RWPE1 (cell line): ENCODE data around the gene DCUN1D2.

ENCODE experiments used
- CTCF ChIA-PET: fragments of 350-600 bp; sonication (Branson Sonifier 250); formaldehyde crosslinking; extraction: SDS; loops from one replicate; lab custom pipeline; 2021; lab: Yijun Ruan, JAX
- POLR2A ChIA-PET: fragments of 400-600 bp; formaldehyde crosslinking; extraction: SDS; loops from one replicate; lab custom pipeline; 2020; ENCODE audit warnings: antibody characterized with exemption; ENCODE audit not compliant: low non-redundant PET; lab: Yijun Ruan, JAX
- DNase-seq: peaks from one replicate; pipeline ENCODE4 v3.0.0; 2012; ENCODE audit warnings: low spot score
- H3K27ac ChIP-seq: fragments of 450-650 bp; 2 replicates; pipeline ENCODE4 v1.5.1; 2017
- TF ChIP-seq, protein P1 (sequence below): fragments of 450-650 bp; conservative IDR thresholded peaks from 2 replicates; pipeline ENCODE4 v1.5.1; 2017; ENCODE audit warnings: low read depth, mild to moderate bottlenecking

The DCUN1D2 gene

DNA sequence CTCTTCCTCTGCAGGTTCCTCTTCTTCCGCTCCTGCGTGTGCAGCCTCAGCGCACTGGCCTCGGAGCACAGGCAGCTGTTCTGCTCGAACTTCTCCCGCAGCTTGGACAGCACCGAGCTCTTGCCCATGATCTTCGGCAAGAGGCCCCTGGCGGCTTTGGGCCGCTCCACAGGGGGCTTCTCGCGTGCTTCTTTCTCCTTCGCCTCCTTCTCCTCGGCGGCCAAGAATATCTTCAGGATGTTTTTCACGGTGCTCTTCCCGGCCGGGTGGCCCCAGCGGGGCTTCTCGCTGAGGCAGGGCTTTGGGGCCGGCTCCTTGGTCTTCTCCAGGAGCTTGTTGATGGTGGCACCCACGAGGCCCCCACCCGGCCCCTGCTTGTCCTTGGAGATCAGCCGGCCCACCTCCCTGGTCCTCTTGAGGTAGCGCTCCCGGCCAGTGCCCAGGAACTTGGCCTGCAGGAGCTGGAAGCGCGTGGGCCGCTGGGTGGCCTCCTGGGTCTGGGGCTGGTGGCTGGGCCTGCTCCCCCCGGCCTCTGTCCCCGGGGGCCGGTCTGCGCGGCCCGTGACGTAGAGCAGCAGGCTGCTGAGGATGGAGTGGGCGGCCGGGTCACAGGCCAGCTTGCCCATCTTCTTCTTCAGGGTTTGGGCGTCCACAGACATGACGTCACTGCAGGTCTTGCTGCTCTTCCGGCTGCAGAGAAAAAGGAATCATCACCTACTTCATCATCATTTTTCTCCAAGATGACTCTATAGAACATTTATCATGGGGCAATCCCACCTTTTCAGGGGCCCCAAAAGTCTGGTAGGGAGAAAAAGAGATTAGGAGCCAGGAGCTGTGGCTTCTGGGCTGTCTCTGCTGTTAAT lies 82.7 kb downstream of the DCUN1D2 start:
- TF ChIP-seq, protein P1, sequence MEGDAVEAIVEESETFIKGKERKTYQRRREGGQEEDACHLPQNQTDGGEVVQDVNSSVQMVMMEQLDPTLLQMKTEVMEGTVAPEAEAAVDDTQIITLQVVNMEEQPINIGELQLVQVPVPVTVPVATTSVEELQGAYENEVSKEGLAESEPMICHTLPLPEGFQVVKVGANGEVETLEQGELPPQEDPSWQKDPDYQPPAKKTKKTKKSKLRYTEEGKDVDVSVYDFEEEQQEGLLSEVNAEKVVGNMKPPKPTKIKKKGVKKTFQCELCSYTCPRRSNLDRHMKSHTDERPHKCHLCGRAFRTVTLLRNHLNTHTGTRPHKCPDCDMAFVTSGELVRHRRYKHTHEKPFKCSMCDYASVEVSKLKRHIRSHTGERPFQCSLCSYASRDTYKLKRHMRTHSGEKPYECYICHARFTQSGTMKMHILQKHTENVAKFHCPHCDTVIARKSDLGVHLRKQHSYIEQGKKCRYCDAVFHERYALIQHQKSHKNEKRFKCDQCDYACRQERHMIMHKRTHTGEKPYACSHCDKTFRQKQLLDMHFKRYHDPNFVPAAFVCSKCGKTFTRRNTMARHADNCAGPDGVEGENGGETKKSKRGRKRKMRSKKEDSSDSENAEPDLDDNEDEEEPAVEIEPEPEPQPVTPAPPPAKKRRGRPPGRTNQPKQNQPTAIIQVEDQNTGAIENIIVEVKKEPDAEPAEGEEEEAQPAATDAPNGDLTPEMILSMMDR, result no peak
- H3K27ac ChIP-seq, result no peak overlapping the region
- CTCF ChIA-PET, result no interaction called here
- no peak for DNase-seq
- POLR2A ChIA-PET, result no interaction called here

DNA sequence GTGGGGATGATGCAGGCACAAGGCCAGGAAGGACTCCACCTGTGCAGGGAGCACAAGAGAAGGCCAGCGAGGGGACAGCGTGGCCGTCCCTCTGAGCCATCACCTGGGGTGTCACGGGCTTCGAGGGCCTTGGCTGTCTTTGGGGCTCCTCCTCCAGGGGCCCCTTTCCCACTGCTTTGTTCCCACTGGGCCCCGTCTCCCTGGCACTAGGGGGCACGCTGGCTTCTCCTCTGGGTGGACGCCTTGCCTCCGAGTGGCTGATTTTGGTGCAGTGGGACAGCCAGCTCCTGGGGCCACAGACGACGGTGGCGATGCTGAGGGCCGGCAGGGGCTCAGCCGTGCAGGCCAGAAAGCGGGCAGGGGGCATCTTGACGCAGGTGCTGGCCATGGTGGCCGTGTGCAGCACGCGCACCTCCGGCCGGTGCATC lies 83.4 kb downstream of the DCUN1D2 start:
- no peak overlapping the region for H3K27ac ChIP-seq
- CTCF ChIA-PET, result no interaction called here
- no peak for DNase-seq
- TF ChIP-seq, protein P1, result no peak
- POLR2A ChIA-PET, result no interaction called here

DNA sequence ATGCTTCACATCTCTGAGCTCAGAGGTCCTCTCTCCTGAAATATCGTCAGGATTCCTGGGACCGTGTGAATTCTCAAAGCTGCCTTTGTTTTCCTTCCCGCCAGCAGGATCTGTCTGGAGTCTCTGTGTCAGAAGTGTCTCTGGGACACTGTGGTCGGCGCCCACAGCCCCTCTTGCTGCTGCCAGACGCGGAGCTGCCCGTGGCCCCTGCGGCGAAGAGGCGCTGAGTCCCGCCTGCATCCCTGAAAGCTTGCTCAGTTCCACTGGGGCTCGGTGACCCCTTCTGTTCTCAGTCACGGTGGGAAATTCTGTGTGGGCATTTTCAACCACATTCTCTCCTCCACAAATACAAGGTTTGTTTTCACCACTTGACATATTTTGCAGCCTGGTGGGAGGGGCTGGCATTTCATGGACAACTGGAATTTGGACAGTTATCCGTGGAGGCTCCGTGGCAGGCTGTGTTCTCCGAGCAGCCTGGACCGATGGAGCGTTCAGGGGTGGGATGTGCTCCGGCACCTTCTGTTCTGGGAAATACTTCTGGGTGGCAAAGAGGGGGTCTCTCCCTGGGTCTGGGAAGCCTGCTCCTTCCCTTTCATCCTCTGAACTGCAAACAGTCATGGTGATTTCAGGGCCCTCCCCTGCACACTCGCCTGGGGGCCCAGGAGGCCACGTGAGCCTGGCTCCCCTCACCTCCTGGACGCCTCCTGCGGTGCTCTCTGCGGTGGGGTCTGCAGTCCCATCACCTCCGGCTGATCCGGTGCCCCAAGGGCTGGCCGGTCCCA lies 84.0 kb downstream of the DCUN1D2 start:
- ChIA-PET CTCF (interaction anchor here (0.7 kb wide), 1 partner anchor 377 kb away, joined by 4 read pairs; no protein-coding TSS in a partner anchor), POLR2A (no interaction called here)
- TF ChIP-seq, protein P1, result no peak
- H3K27ac ChIP-seq, result no peak overlapping the region
- no peak for DNase-seq
